Middle frontal gyrus (tissue), 1 donor: ENCODE results near the gene FLYWCH1.
A peak's percentile ranks its signal among the peaks of the same experiment; 100 is the strongest.

Source experiments
- DNase-seq: peaks from one replicate; pipeline ENCODE4 v3.0.0-alpha.2; 2015; ENCODE audit warnings: low spot score; ENCODE audit errors: extremely low spot score

Gene FLYWCH1

GRCh38 chr16:2968738-2969544, 57.2 kb downstream of the FLYWCH1 start, which contains the start of gene PAQR4:
Gene PAQR4 (plus strand): TSS chr16:2969348. CDS start chr16:2969675, 327 bp downstream.
- peak; percentile 92 for DNase-seq

GRCh38 chr16:2969545-2970521, 58.1 kb downstream of the FLYWCH1 start:
- peak; percentile 45 for DNase-seq

- no peak for DNase-seq
Measured at GRCh38 chr16:2970563-2970962, 58.8 kb downstream of the FLYWCH1 start.

- no peak for DNase-seq
Measured at GRCh38 chr16:2971134-2971984, 59.6 kb downstream of the FLYWCH1 start.

- DNase-seq: no peak
Measured at GRCh38 chr16:2971985-2972784, 60.5 kb downstream of the FLYWCH1 start.

- DNase-seq: no peak
Measured at GRCh38 chr16:2973093-2973492, 61.4 kb downstream of the FLYWCH1 start.

GRCh38 chr16:2973605-2974318, 62.0 kb downstream of the FLYWCH1 start:
- DNase-seq: no peak

- DNase-seq: no peak
Measured at GRCh38 chr16:2974319-2975056, 62.8 kb downstream of the FLYWCH1 start.

GRCh38 chr16:2975161-2975795, 63.5 kb downstream of the FLYWCH1 start:
- DNase-seq: no peak

- DNase-seq: no peak
Measured at GRCh38 chr16:2976201-2976600, 64.5 kb downstream of the FLYWCH1 start.

- DNase-seq: no peak
Measured at GRCh38 chr16:2976673-2977072, 64.9 kb downstream of the FLYWCH1 start.

- no peak for DNase-seq
Measured at GRCh38 chr16:2977440-2977839, 65.7 kb downstream of the FLYWCH1 start.

- DNase-seq: no peak
Measured at GRCh38 chr16:2979669-2980226, 68.0 kb downstream of the FLYWCH1 start.

- peak; percentile 81 for DNase-seq
Measured at GRCh38 chr16:2980227-2981176, 68.8 kb downstream of the FLYWCH1 start, which contains the start of gene PKMYT1. Gene PKMYT1 (minus strand): TSS chr16:2980446. CDS start chr16:2979657, 789 bp downstream.

GRCh38 chr16:2981177-2981898, 69.6 kb downstream of the FLYWCH1 start:
- DNase-seq: no peak

GRCh38 chr16:2981899-2982250, 70.1 kb downstream of the FLYWCH1 start:
- DNase-seq: no peak
